Adrenal gland (tissue), 5 donors: ENCODE data around the gene PTF1A.

Source experiments
- CTCF ChIP-seq, 6 experiments: fragments of 450-650 bp in 4 of 6; fragments of 200-600 bp in 2 of 6; sonication (generic) in 1 of 6; IDR thresholded peaks; 1 replicate in 5 of 6; 2 replicates in 1 of 6; pipeline versions ENCODE4 v1.5.1 to v1.8.0; 2016 to 2021; ENCODE audit warnings: antibody characterized with exemption in 6 of 6, mild to moderate bottlenecking in 2 of 6, moderate library complexity in 1 of 6
- POLR2A ChIP-seq, 2 donors: fragments of 450-650 bp; IDR thresholded peaks; one replicate each; pipeline ENCODE4 v1.6.1; 2017; ENCODE audit warnings: antibody characterized with exemption in 2 of 2, mild to moderate bottlenecking in 2 of 2, moderate library complexity in 1 of 2
- donor health status: DM: no; HTN: no; CAD: no.

- TF ChIP-seq POLR2A (IDR thresholded peaks at IDR 0.05) (no peak), CTCF (IDR thresholded peaks at IDR 0.05) (no peak)
Measured at GRCh38 chr10:23174074-23174976, 17.8 kb upstream of the PTF1A start.
